Measurements from ENCODE around the gene PLAAT2. TPM values are rescaled to one million over a fixed set of nuclear protein-coding genes. Genes with fewer than 3 reads are reported as not detected.

PLAAT2 gene
- total RNA-seq, 1 experiment from 2014 or later: 0.66 TPM

DNA sequence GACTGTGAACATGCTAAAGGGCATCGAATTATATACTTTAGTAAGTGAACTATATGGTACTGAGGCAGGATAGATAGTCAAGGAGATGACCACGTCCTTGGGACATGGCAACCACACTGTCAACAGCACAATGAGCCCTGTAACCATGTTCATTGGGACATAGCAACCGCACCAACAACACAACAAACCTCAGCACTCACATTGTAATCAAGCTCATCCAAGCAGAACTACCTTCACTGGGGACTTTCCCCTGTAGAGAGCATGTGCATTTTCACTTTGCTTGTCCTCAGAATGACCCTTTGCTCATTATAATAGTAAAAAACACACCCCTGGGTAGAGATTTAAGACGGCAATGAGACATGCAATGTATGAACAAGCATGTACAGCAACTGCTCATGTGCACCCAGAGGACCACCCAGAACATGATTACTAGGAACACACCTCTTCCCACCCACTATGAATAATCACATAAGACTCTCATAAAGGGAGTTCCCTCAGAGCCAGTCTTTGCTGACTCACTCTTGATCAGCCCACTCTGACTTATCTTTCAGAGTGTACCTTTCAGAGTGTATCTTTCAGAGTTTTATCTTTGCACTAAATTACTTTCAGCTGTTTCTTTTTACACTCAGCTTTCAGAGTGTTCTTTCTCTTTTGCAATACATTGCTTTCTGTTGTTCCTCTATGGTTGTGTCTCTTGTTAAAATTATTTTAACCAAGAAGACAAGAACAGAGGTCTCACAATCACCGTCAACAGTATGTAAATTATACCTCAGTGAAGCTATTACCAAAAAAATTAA, 4.1 kb upstream of the PLAAT2 start (continued):
- no peak for TF ChIP-seq NFE2L1 (CRISPR knock-in tag; IDR thresholded peaks at IDR 0.05)
- TF ChIP-seq, protein P1, sequence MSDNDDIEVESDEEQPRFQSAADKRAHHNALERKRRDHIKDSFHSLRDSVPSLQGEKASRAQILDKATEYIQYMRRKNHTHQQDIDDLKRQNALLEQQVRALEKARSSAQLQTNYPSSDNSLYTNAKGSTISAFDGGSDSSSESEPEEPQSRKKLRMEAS (CRISPR knock-in tag; IDR thresholded peaks at IDR 0.05): no peak

DNA sequence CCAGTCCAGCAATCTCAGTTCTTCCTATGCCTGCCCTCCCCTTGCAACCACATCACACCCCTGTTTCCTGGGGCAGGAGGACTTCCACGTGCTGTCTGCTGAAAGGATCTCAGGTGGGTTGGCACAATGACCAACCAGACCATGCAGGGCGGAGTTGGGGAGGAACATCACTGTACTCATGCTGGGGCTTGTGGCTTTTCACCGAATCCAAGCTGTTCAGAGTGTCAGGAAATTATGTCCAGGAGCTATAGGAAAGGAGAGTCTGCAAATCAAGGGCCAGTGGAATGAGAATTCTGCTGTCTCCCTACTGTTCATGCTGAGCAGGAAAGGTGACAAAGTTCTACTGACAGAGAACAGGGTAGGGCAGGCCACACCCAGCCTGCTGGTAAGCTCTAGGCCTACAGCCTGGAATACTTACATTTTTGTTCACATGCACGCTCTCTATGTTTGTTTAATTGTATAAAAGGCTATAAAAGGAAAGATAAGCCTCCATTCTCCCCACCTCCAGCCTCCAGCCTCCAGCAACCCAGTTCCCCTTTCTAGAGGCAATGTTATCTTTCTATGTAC, 1.7 kb upstream of the PLAAT2 start:
- CTCF ChIA-PET: no interaction called here
- no peaks in the 10 kb centered on the region for H3K36me3 Mint-ChIP-seq
- H3K27ac Mint-ChIP-seq: no peak overlapping the region; the same call in 1 of the 2 replicates
- H3K27me3 Mint-ChIP-seq (ENCODE audit: low read depth): no peaks in the 10 kb centered on the region; the same call in 1 of the 2 replicates
- DNase-seq (ENCODE audit: low spot score) (no peak), ATAC-seq (no peak)
- H3K4me1 Mint-ChIP-seq: peaks cover 25% of the 10 kb centered on the region
- POLR2A ChIA-PET: no interaction called here
- H3K4me3 Mint-ChIP-seq: no peak overlapping the region
- H3K9me3 Mint-ChIP-seq: peaks cover 4% of the 10 kb centered on the region; the same call in 1 of the 2 replicates
- TF ChIP-seq CBFB (CRISPR knock-in tag; IDR thresholded peaks at IDR 0.05; ENCODE audit: low read depth): no peak
- TF ChIP-seq TCF7 (CRISPR knock-in tag; IDR thresholded peaks at IDR 0.05; ENCODE audit: low read depth): no peak
- no peak for TF ChIP-seq PRRX2 (CRISPR knock-in tag; IDR thresholded peaks at IDR 0.05)
- TF ChIP-seq, protein P2, sequence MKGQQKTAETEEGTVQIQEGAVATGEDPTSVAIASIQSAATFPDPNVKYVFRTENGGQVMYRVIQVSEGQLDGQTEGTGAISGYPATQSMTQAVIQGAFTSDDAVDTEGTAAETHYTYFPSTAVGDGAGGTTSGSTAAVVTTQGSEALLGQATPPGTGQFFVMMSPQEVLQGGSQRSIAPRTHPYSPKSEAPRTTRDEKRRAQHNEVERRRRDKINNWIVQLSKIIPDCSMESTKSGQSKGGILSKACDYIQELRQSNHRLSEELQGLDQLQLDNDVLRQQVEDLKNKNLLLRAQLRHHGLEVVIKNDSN (CRISPR knock-in tag; IDR thresholded peaks at IDR 0.05): no peak
- TF ChIP-seq, protein P3, sequence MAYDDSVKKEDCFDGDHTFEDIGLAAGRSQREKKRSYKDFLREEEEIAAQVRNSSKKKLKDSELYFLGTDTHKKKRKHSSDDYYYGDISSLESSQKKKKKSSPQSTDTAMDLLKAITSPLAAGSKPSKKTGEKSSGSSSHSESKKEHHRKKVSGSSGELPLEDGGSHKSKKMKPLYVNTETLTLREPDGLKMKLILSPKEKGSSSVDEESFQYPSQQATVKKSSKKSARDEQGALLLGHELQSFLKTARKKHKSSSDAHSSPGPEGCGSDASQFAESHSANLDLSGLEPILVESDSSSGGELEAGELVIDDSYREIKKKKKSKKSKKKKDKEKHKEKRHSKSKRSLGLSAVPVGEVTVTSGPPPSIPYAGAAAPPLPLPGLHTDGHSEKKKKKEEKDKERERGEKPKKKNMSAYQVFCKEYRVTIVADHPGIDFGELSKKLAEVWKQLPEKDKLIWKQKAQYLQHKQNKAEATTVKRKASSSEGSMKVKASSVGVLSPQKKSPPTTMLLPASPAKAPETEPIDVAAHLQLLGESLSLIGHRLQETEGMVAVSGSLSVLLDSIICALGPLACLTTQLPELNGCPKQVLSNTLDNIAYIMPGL (CRISPR knock-in tag; IDR thresholded peaks at IDR 0.05): no peak
- TF ChIP-seq, protein P4, sequence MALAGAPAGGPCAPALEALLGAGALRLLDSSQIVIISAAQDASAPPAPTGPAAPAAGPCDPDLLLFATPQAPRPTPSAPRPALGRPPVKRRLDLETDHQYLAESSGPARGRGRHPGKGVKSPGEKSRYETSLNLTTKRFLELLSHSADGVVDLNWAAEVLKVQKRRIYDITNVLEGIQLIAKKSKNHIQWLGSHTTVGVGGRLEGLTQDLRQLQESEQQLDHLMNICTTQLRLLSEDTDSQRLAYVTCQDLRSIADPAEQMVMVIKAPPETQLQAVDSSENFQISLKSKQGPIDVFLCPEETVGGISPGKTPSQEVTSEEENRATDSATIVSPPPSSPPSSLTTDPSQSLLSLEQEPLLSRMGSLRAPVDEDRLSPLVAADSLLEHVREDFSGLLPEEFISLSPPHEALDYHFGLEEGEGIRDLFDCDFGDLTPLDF (CRISPR knock-in tag; IDR thresholded peaks at IDR 0.05): no peak
- TF ChIP-seq ZNF317 (CRISPR knock-in tag; IDR thresholded peaks at IDR 0.05; ENCODE audit: borderline replicate concordance, low read depth): no peak
- no peak for TF ChIP-seq SP1 (CRISPR knock-in tag; conservative IDR thresholded peaks at IDR 0.05)
- TF ChIP-seq GRHL2 (CRISPR knock-in tag; IDR thresholded peaks at IDR 0.05; ENCODE audit: insufficient replicate concordance, severe bottlenecking): no peak
- TF ChIP-seq, protein P5, sequence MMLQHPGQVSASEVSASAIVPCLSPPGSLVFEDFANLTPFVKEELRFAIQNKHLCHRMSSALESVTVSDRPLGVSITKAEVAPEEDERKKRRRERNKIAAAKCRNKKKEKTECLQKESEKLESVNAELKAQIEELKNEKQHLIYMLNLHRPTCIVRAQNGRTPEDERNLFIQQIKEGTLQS (CRISPR knock-in tag; conservative IDR thresholded peaks at IDR 0.05): no peak
- TF ChIP-seq ZNF423 (CRISPR knock-in tag; IDR thresholded peaks at IDR 0.05): no peak
- no peak for TF ChIP-seq FOXK1 (CRISPR knock-in tag; IDR thresholded peaks at IDR 0.05)
- TF ChIP-seq ATF1 (CRISPR knock-in tag; IDR thresholded peaks at IDR 0.05): no peak
- TF ChIP-seq, protein P6, sequence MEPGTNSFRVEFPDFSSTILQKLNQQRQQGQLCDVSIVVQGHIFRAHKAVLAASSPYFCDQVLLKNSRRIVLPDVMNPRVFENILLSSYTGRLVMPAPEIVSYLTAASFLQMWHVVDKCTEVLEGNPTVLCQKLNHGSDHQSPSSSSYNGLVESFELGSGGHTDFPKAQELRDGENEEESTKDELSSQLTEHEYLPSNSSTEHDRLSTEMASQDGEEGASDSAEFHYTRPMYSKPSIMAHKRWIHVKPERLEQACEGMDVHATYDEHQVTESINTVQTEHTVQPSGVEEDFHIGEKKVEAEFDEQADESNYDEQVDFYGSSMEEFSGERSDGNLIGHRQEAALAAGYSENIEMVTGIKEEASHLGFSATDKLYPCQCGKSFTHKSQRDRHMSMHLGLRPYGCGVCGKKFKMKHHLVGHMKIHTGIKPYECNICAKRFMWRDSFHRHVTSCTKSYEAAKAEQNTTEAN (CRISPR knock-in tag; IDR thresholded peaks at IDR 0.05): no peak
- TF ChIP-seq, protein P7, sequence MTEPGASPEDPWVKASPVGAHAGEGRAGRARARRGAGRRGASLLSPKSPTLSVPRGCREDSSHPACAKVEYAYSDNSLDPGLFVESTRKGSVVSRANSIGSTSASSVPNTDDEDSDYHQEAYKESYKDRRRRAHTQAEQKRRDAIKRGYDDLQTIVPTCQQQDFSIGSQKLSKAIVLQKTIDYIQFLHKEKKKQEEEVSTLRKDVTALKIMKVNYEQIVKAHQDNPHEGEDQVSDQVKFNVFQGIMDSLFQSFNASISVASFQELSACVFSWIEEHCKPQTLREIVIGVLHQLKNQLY (CRISPR knock-in tag; IDR thresholded peaks at IDR 0.05): no peak
- no peak for TF ChIP-seq FOXP1 (CRISPR knock-in tag; IDR thresholded peaks at IDR 0.05; ENCODE audit: borderline replicate concordance)
- TF ChIP-seq NFATC4 (CRISPR knock-in tag; IDR thresholded peaks at IDR 0.05): no peak
- TF ChIP-seq, protein P8, sequence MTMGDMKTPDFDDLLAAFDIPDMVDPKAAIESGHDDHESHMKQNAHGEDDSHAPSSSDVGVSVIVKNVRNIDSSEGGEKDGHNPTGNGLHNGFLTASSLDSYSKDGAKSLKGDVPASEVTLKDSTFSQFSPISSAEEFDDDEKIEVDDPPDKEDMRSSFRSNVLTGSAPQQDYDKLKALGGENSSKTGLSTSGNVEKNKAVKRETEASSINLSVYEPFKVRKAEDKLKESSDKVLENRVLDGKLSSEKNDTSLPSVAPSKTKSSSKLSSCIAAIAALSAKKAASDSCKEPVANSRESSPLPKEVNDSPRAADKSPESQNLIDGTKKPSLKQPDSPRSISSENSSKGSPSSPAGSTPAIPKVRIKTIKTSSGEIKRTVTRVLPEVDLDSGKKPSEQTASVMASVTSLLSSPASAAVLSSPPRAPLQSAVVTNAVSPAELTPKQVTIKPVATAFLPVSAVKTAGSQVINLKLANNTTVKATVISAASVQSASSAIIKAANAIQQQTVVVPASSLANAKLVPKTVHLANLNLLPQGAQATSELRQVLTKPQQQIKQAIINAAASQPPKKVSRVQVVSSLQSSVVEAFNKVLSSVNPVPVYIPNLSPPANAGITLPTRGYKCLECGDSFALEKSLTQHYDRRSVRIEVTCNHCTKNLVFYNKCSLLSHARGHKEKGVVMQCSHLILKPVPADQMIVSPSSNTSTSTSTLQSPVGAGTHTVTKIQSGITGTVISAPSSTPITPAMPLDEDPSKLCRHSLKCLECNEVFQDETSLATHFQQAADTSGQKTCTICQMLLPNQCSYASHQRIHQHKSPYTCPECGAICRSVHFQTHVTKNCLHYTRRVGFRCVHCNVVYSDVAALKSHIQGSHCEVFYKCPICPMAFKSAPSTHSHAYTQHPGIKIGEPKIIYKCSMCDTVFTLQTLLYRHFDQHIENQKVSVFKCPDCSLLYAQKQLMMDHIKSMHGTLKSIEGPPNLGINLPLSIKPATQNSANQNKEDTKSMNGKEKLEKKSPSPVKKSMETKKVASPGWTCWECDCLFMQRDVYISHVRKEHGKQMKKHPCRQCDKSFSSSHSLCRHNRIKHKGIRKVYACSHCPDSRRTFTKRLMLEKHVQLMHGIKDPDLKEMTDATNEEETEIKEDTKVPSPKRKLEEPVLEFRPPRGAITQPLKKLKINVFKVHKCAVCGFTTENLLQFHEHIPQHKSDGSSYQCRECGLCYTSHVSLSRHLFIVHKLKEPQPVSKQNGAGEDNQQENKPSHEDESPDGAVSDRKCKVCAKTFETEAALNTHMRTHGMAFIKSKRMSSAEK (CRISPR knock-in tag; IDR thresholded peaks at IDR 0.05; ENCODE audit: borderline replicate concordance): no peak
- TF ChIP-seq SOX15 (CRISPR knock-in tag; IDR thresholded peaks at IDR 0.05): no peak
- TF ChIP-seq, protein P9, sequence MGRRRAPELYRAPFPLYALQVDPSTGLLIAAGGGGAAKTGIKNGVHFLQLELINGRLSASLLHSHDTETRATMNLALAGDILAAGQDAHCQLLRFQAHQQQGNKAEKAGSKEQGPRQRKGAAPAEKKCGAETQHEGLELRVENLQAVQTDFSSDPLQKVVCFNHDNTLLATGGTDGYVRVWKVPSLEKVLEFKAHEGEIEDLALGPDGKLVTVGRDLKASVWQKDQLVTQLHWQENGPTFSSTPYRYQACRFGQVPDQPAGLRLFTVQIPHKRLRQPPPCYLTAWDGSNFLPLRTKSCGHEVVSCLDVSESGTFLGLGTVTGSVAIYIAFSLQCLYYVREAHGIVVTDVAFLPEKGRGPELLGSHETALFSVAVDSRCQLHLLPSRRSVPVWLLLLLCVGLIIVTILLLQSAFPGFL (CRISPR knock-in tag; IDR thresholded peaks at IDR 0.05; ENCODE audit: borderline replicate concordance): no peak
